Measurements from ENCODE around the gene EPHA8. TPM values are rescaled to one million over a fixed set of nuclear protein-coding genes. Genes with fewer than 3 reads are reported as not detected.

The EPHA8 gene
- total and polyA plus RNA-seq, 2 of the 4 experiments (the other 2 are of a cell fraction) = not detected

DNA sequence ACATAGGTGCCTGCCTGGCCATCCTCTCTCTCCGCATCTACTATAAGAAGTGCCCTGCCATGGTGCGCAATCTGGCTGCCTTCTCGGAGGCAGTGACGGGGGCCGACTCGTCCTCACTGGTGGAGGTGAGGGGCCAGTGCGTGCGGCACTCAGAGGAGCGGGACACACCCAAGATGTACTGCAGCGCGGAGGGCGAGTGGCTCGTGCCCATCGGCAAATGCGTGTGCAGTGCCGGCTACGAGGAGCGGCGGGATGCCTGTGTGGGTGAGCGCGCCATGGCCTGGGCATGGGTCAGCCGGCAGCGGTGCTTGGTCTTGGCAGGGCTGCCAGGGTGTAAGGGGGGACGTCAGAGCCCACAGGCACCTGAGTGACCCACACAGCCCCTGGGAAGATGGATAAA lies 13.3 kb downstream of the EPHA8 start:
- H3K4me1 ChIP-seq (ENCODE audit: control insufficient read depth, insufficient read depth, low read length) = no peaks in the 10 kb centered on the region
- H2BK120ac ChIP-seq (ENCODE audit: low read depth, low read length) = no peak overlapping the region
- dilution Hi-C loops (cut with HindIII; ENCODE audit: low sequenced_read_pairs, unreplicated experiment) = no loop called here
- no peak overlapping the region for H2AFZ ChIP-seq (replicated peaks; ENCODE audit: low read length, poor library complexity)
- no peak overlapping the region for H3K18ac ChIP-seq (ENCODE audit: low read depth, low read length)
- H3K27ac ChIP-seq (ENCODE audit: insufficient read depth, low read length) = no peak overlapping the region
- no peak overlapping the region for H3K56ac ChIP-seq (ENCODE audit: extremely low read depth, insufficient read depth, low read length)
- no peaks in the 10 kb centered on the region; the same call in 1 of the 2 replicates for H3K9me1 ChIP-seq (ENCODE audit: insufficient read depth, low read length)
- no peaks in the 10 kb centered on the region for H3K9me3 ChIP-seq (ENCODE audit: control insufficient read depth, insufficient read depth, low read length)
- in situ Hi-C loops (cut with MboI; ENCODE audit: low sequenced_read_pairs) = no loop called here
- TF ChIP-seq, protein P1, sequence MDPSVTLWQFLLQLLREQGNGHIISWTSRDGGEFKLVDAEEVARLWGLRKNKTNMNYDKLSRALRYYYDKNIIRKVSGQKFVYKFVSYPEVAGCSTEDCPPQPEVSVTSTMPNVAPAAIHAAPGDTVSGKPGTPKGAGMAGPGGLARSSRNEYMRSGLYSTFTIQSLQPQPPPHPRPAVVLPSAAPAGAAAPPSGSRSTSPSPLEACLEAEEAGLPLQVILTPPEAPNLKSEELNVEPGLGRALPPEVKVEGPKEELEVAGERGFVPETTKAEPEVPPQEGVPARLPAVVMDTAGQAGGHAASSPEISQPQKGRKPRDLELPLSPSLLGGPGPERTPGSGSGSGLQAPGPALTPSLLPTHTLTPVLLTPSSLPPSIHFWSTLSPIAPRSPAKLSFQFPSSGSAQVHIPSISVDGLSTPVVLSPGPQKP (IDR thresholded peaks at IDR 0.05; ENCODE audit: borderline replicate concordance, low read depth, low read length) = no peak
- no peak for TF ChIP-seq SMC3 (IDR thresholded peaks at IDR 0.05; ENCODE audit: low read depth, low read length)
- ATAC-seq (ENCODE audit: low read depth) = no peak
- no peak overlapping the region for H2AK5ac ChIP-seq (ENCODE audit: low read depth, low read length)
- no peaks in the 10 kb centered on the region for H3K36me3 ChIP-seq (ENCODE audit: control insufficient read depth, insufficient read depth, low read length)
- intact Hi-C loops (cut with micrococcal nuclease) = no loop called here
- WGBS, 2 experiments (ENCODE audit: extremely low coverage in 2 of 2, insufficient read length in 1 of 2) = 88% methylated on average over 12 of the region's 24 CpGs; no CpG with 5 or more reads in 1 of the 2 experiments
- H2BK20ac ChIP-seq (ENCODE audit: low read depth, low read length) = no peak overlapping the region
- H3K4me2 ChIP-seq (ENCODE audit: low read depth, low read length) = no peak overlapping the region
- no peaks in the 10 kb centered on the region for H4K20me1 ChIP-seq (ENCODE audit: insufficient read depth, low read length)
- H2AK9ac ChIP-seq (replicated peaks; ENCODE audit: low read depth, low read length, poor library complexity) = no peak overlapping the region
- ChIA-PET CTCF (no interaction called here), POLR2A (ENCODE audit: unreplicated experiment) (no interaction called here)
- DNase-seq = no peak
- BruUV-seq (replicated peaks) = no TSS peak
- H3K27me3 ChIP-seq (ENCODE audit: control insufficient read depth, insufficient read depth, low read length) = peaks cover 39% of the 10 kb centered on the region
- no peak overlapping the region for H3K23ac ChIP-seq (ENCODE audit: low read depth, low read length)
- no peak overlapping the region for H3K14ac ChIP-seq (replicated peaks; ENCODE audit: low read depth, low read length)
- no peak overlapping the region for H2BK5ac ChIP-seq (ENCODE audit: low read depth, low read length, poor library complexity, severe bottlenecking)
- no peak overlapping the region for H4K91ac ChIP-seq (ENCODE audit: insufficient read depth, low read depth, low read length)
- H2BK15ac ChIP-seq (ENCODE audit: low read depth, low read length) = no peak overlapping the region
- H3K9ac ChIP-seq (ENCODE audit: low read depth, low read length) = no peak overlapping the region
- no peak overlapping the region for H4K8ac ChIP-seq (ENCODE audit: low read depth in 2 of 2, low read length in 2 of 2)
- no peaks in the 10 kb centered on the region for H3K79me1 ChIP-seq (ENCODE audit: low read depth in 1 of 2, low read length in 2 of 2)
- H3K4me3 ChIP-seq (ENCODE audit: insufficient read depth, low read depth, low read length) = no peak overlapping the region
- no peak overlapping the region for H3K4ac ChIP-seq (ENCODE audit: low read depth, low read length)
- no peak overlapping the region for H4K5ac ChIP-seq (ENCODE audit: low read depth, low read length)
